Measurements from ENCODE around the gene MRPL57.
A peak's percentile ranks its signal among the peaks of the same experiment; 100 is the strongest.

The MRPL57 gene

GRCh38 chr13:21139374-21139773 lies 37.1 kb upstream of the MRPL57 start:
- peak overlapping the region; percentile 95 for H3K27ac ChIP-seq
- TF ChIP-seq ZFX (IDR thresholded peaks at IDR 0.05; ENCODE audit: borderline replicate concordance) (no peak), CTCF (IDR thresholded peaks at IDR 0.05) (no peak)

GRCh38 chr13:21142766-21143165 lies 33.7 kb upstream of the MRPL57 start:
- no peak overlapping the region for H3K27ac ChIP-seq
- TF ChIP-seq CTCF (IDR thresholded peaks at IDR 0.05) (no peak), ZFX (IDR thresholded peaks at IDR 0.05; ENCODE audit: borderline replicate concordance) (no peak)

GRCh38 chr13:21147827-21148226 lies 28.6 kb upstream of the MRPL57 start:
- no peak for TF ChIP-seq CTCF (IDR thresholded peaks at IDR 0.05)
- TF ChIP-seq ZFX (IDR thresholded peaks at IDR 0.05; ENCODE audit: borderline replicate concordance): no peak
- no peak overlapping the region for H3K27ac ChIP-seq

GRCh38 chr13:21148557-21149258 lies 27.8 kb upstream of the MRPL57 start:
- TF ChIP-seq ZFX (IDR thresholded peaks at IDR 0.05; ENCODE audit: borderline replicate concordance) (no peak), CTCF (IDR thresholded peaks at IDR 0.05) (no peak)
- no peak overlapping the region for H3K27ac ChIP-seq

GRCh38 chr13:21149568-21149967 lies 26.9 kb upstream of the MRPL57 start:
- no peak for TF ChIP-seq CTCF (IDR thresholded peaks at IDR 0.05)
- TF ChIP-seq ZFX (IDR thresholded peaks at IDR 0.05; ENCODE audit: borderline replicate concordance): no peak
- no peak overlapping the region for H3K27ac ChIP-seq

GRCh38 chr13:21150013-21150412 lies 26.4 kb upstream of the MRPL57 start:
- no peak overlapping the region for H3K27ac ChIP-seq
- TF ChIP-seq ZFX (IDR thresholded peaks at IDR 0.05; ENCODE audit: borderline replicate concordance) (no peak), CTCF (IDR thresholded peaks at IDR 0.05) (no peak)

GRCh38 chr13:21152251-21152899 lies 24.1 kb upstream of the MRPL57 start:
- no peak for TF ChIP-seq CTCF (IDR thresholded peaks at IDR 0.05)
- TF ChIP-seq ZFX (IDR thresholded peaks at IDR 0.05; ENCODE audit: borderline replicate concordance): no peak
- H3K27ac ChIP-seq: no peak overlapping the region

Data from 22Rv1 (cell line).